Fibroblast of the aortic adventitia (primary cell): Measurements from ENCODE around the gene MB21D2. TPM values are rescaled to one million over a fixed set of nuclear protein-coding genes. Genes with fewer than 3 reads are reported as not detected.
"Not testable (repeated sequence)": the region's sequence is repeated elsewhere in the genome, so short reads cannot be mapped to it uniquely, and the experiment has no call there.

ENCODE experiments used
- DNase-seq: peaks from one replicate; pipeline ENCODE4 v3.0.0-alpha.2; 2010; ENCODE audit warnings: low read depth
- H3K4me3 ChIP-seq: 2 replicates; pipeline ENCODE4 v1.5.1; 2011; ENCODE audit warnings: low read depth, mild to moderate bottlenecking, control low read depth, low read length, moderate library complexity
- CTCF ChIP-seq: IDR thresholded peaks from 2 replicates; pipeline ENCODE4 v1.5.1; 2011; ENCODE audit warnings: mild to moderate bottlenecking, low read length, control low read depth, inconsistent platforms; ENCODE audit not compliant: insufficient read depth
- total RNA-seq: library from RNA; depleted of rRNA; stranded (reverse); fragments of >200 nt; gene quantifications from 2 replicates; pipeline ENCODE4 v1.2.3, GENCODE V29; 2012; ENCODE audit warnings: low replicate concordance

The MB21D2 gene
- total RNA-seq, 1 donor, result 6.7 TPM

GRCh38 chr3:192855434-192855833 lies 62.2 kb downstream of the MB21D2 start:
- DNase-seq, result no peak
- TF ChIP-seq CTCF, result no peak
- no peak overlapping the region for H3K4me3 ChIP-seq

- no peak for TF ChIP-seq CTCF
- no peak overlapping the region for H3K4me3 ChIP-seq
- DNase-seq, result peak; percentile 78
These were observed 65.8 kb downstream of the MB21D2 start for GRCh38 chr3:192851821-192852372.

- no peak for TF ChIP-seq CTCF
- DNase-seq, result no peak
- no peak overlapping the region for H3K4me3 ChIP-seq
These were observed 67.1 kb downstream of the MB21D2 start for GRCh38 chr3:192850451-192850981.

- not testable (repeated sequence) for H3K4me3 ChIP-seq, DNase-seq
These were observed 67.8 kb downstream of the MB21D2 start for GRCh38 chr3:192849821-192850220.

- no peak for DNase-seq
- no peak overlapping the region for H3K4me3 ChIP-seq
- TF ChIP-seq CTCF, result no peak
These were observed 69.1 kb downstream of the MB21D2 start for GRCh38 chr3:192848371-192849233.

GRCh38 chr3:192847941-192848340 lies 69.7 kb downstream of the MB21D2 start:
- DNase-seq, result peak; percentile 48
- no peak overlapping the region for H3K4me3 ChIP-seq
- no peak for TF ChIP-seq CTCF

- no peak for TF ChIP-seq CTCF
- DNase-seq, result no peak
These were observed 72.2 kb downstream of the MB21D2 start for GRCh38 chr3:192845526-192845855.

More at GRCh38 chr3:192845526-192845855, 72.2 kb downstream of the MB21D2 start:
- H3K4me3 ChIP-seq, result no peak overlapping the region
